K562 (cell line): ENCODE data around the gene DEPDC1B. TPM values are rescaled to one million over a fixed set of nuclear protein-coding genes. Genes with fewer than 3 reads are reported as not detected.

Source experiments
- ETV1 ChIP-seq: fragments of 450-650 bp; conservative IDR thresholded peaks from 2 replicates; pipeline ENCODE4 v1.6.1; 2016; ENCODE audit warnings: missing genetic modification characterization, control low read depth, low read depth, missing compliant biosample characterization
- FOXJ2 ChIP-seq: fragments of 200-800 bp; sonication (Bioruptor generic); IDR thresholded peaks from 2 replicates; pipeline ENCODE4 v1.6.1; 2016; ENCODE audit warnings: missing genetic modification characterization, missing compliant biosample characterization
- HMG20A ChIP-seq: fragments of 450-650 bp; formaldehyde crosslinking; conservative IDR thresholded peaks from 2 replicates; pipeline ENCODE4 v1.4.0; 2020; ENCODE audit warnings: mild to moderate bottlenecking, mixed read lengths
- MAFF ChIP-seq: IDR thresholded peaks from 2 replicates; pipeline ENCODE4 v1.6.1; 2012; ENCODE audit warnings: low read length, improper control_type of control experiment
- MTA3 ChIP-seq: fragments of 450-650 bp; formaldehyde crosslinking; IDR thresholded peaks from 2 replicates; pipeline ENCODE4 v1.6.1; 2017; ENCODE audit warnings: mild to moderate bottlenecking, borderline replicate concordance
- NCOA1 ChIP-seq: fragments of 450-650 bp; IDR thresholded peaks from 2 replicates; pipeline ENCODE4 v1.6.1; 2016; ENCODE audit warnings: low read depth
- PHB2 ChIP-seq: fragments of 450-650 bp; IDR thresholded peaks from 2 replicates; pipeline ENCODE4 v1.6.1; 2017; ENCODE audit warnings: low read depth
- TGIF2 ChIP-seq: sonication (generic); formaldehyde crosslinking; IDR thresholded peaks from 2 replicates; pipeline ENCODE4 v1.8.1; 2022; ENCODE audit warnings: mild to moderate bottlenecking, missing genetic modification reagents, moderate library complexity
- ZNF583 ChIP-seq: fragments of 250-450 bp; sonication (Bioruptor Pico); IDR thresholded peaks from 2 replicates; pipeline ENCODE4 v1.4.0; 2020
- ZNF589 ChIP-seq: fragments of 200-800 bp; sonication (Bioruptor generic); IDR thresholded peaks from 2 replicates; pipeline ENCODE4 v1.6.1; 2016; ENCODE audit warnings: low read depth, missing genetic modification characterization, missing compliant biosample characterization
- polyA plus RNA-seq, 8 experiments: library from polyadenylated mRNA; depleted of rRNA in 4 of 8; stranded (reverse) in 5 of 8; unstranded in 3 of 8; fragments of >200 nt; fragmentation: Nextera tagmentation in 2 of 8; fragmentation: Illumina TruSeq in 1 of 8; extraction: Ambion mirVana in 2 of 8; extraction: Trizol in 1 of 8; gene quantifications; 2 replicates each; pipeline versions ENCODE4 v1.2.1 to v1.2.3, GENCODE V29; 2011 to 2014; ENCODE audit warnings: inconsistent platforms in 1 of 8, missing spikeins in 1 of 8
- total RNA-seq, 7 experiments: library from RNA; depleted of rRNA in 6 of 7; stranded (reverse); fragments of >200 nt in 6 of 7; fragmentation: Illumina TruSeq in 2 of 7; extraction: Trizol in 2 of 7; gene quantifications; 2 replicates each; pipeline versions ENCODE4 v1.2.1 to v1.2.3, GENCODE V29; 2011 to 2021; ENCODE audit warnings: low replicate concordance in 1 of 7
- TF ChIP-seq, protein P1 (sequence below): IDR thresholded peaks from 2 replicates; pipeline ENCODE4 v1.6.1; 2016; ENCODE audit warnings: missing genetic modification characterization, missing compliant biosample characterization
- TF ChIP-seq, protein P2 (sequence below): fragments of 250-450 bp; sonication (Bioruptor Pico); IDR thresholded peaks from 2 replicates; pipeline ENCODE4 v1.5.0; 2021; ENCODE audit warnings: mild to moderate bottlenecking, moderate library complexity

Gene DEPDC1B
- total and polyA plus RNA-seq, 9 of the 15 experiments (the other 6 are each of a cell fraction or from before 2014, with no cell fraction given) = 36.0 to 67.2 (median 44.5) TPM

DNA sequence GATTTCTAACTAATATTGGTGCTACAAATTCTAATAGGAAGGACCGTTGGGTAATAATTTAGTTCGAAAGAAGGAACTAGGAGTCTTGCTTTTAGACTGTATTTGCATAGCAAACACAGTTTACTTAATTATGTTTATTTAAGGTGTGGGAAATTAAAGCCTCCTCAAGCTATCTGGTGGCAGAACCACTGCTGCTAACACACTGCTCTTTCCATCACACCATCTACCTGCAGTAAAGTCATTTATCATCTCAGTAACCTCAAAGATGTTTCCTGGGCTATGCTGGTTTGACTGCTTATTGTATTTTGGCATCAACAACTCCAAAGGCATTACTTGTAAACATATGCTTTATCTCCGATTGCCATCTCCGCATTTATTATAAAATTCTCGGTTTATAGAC, 114.3 kb downstream of the DEPDC1B start (continued):
- no peak for TF ChIP-seq ZNF583
- TF ChIP-seq, protein P1, sequence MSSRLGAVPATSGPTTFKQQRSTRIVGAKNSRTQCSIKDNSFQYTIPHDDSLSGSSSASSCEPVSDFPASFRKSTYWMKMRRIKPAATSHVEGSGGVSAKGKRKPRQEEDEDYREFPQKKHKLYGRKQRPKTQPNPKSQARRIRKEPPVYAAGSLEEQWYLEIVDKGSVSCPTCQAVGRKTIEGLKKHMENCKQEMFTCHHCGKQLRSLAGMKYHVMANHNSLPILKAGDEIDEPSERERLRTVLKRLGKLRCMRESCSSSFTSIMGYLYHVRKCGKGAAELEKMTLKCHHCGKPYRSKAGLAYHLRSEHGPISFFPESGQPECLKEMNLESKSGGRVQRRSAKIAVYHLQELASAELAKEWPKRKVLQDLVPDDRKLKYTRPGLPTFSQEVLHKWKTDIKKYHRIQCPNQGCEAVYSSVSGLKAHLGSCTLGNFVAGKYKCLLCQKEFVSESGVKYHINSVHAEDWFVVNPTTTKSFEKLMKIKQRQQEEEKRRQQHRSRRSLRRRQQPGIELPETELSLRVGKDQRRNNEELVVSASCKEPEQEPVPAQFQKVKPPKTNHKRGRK = no peak
- no peak for TF ChIP-seq PHB2
- TF ChIP-seq, protein P2, sequence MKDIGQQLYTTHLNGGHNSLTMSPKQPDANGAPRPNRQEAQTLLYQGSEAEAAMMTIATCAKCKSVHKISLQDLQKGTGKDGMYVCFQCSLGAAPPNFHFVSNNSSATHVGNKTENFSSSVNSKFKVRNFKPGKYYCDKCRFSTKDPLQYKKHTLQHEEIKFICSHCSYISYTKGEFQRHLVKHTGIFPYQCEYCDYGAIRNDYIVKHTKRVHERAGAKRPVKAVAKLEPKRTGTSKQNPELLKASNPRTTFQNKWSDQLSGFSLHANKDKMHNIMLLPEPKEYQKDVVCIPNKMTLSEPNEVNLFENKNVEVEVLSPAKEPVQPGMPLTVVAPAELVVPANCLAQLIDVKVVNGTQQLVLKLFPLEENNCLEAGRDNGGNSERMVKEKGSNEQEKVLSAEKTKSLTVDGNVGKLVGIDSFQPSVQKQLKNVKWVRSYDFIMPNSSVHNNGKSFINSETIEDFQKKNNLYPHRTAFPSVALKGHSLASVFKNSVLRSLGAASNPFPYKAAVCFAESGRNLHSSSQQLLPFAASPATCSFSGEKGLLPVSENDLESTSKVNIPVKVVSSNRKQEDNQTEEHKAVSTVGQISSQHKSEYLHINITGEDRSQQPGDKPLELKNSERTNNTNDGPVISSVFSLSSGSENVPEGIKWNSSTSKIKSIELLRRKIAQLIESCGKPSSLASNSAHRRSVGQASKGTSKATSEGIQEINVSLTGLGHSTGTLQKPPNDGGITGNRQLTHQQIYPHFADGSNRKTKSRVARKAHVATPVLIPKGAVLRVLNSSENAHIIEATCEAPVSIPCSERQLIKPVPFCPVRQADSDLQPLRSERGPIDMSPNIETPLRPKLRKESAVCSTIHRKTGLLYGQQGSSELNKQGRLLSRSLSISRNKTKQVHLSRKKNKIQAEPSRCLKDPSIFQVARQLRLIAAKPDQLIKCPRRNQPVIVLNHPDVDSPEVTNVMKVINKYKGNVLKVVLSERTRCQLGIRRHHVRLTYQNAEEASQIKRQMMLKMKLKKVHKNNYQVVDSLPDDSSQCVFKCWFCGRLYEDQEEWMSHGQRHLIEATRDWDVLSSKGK = no peak
- TF ChIP-seq TGIF2 = no peak
- no peak for TF ChIP-seq HMG20A
- no peak for TF ChIP-seq ETV1 (tag)
- no peak for TF ChIP-seq ZNF589 (CRISPR knock-in tag)
- TF ChIP-seq FOXJ2 (tag) = no peak
- TF ChIP-seq NCOA1 = no peak
- no peak for TF ChIP-seq MTA3
- no peak for TF ChIP-seq MAFF
